Fibroblast of lung (primary cell): ENCODE measurements around the gene CUL3. TPM values are rescaled to one million over a fixed set of nuclear protein-coding genes. Genes with fewer than 3 reads are reported as not detected.

Experiments
- DNase-seq, 2 donors: peaks; one replicate each; pipeline versions ENCODE4 v3.0.0 to v3.0.0-alpha.2; 2010; ENCODE audit warnings: low read depth in 2 of 2
- H2AFZ ChIP-seq: 2 replicates; pipeline ENCODE4 v1.5.1; 2012; ENCODE audit warnings: low read length, control low read depth, inconsistent platforms
- H3K27ac ChIP-seq: 2 replicates; pipeline ENCODE4 v1.5.1; 2011; ENCODE audit warnings: low read length, control low read depth; ENCODE audit not compliant: insufficient read depth
- H3K27me3 ChIP-seq: 2 replicates; pipeline ENCODE4 v1.5.1; 2011; ENCODE audit warnings: mild to moderate bottlenecking, low read length; ENCODE audit not compliant: control insufficient read depth, insufficient read depth
- H3K36me3 ChIP-seq: 2 replicates; pipeline ENCODE4 v1.5.1; 2011; ENCODE audit warnings: low read length; ENCODE audit not compliant: control insufficient read depth, insufficient read depth
- H3K4me1 ChIP-seq: 2 replicates; pipeline ENCODE4 v1.5.1; 2011; ENCODE audit warnings: low read length; ENCODE audit not compliant: control insufficient read depth, insufficient read depth; ENCODE audit errors: extremely low read depth
- H3K4me2 ChIP-seq: 2 replicates; pipeline ENCODE4 v1.5.1; 2011; ENCODE audit warnings: low read length, control low read depth; ENCODE audit not compliant: insufficient read depth; ENCODE audit errors: extremely low read depth
- H3K4me3 ChIP-seq, 4 experiments: fragments of 200-600 bp in 1 of 4; sonication (generic) in 1 of 4; replicated peaks in 1 of 4; 2 replicates each; pipeline ENCODE4 v1.5.1; 2011 to 2016; ENCODE audit warnings: low read length in 4 of 4, low read depth in 3 of 4, mild to moderate bottlenecking in 3 of 4, control low read depth in 2 of 4, inconsistent platforms in 1 of 4, mixed read lengths in 1 of 4; ENCODE audit not compliant: insufficient read depth in 1 of 4; ENCODE audit errors: control extremely low read depth in 1 of 4
- H3K79me2 ChIP-seq: 2 replicates; pipeline ENCODE4 v1.5.1; 2012; ENCODE audit warnings: mild to moderate bottlenecking, low read length, inconsistent platforms; ENCODE audit not compliant: control insufficient read depth, insufficient read depth
- H3K9ac ChIP-seq: 2 replicates; pipeline ENCODE4 v1.5.1; 2011; ENCODE audit warnings: mild to moderate bottlenecking, low read length, control low read depth; ENCODE audit not compliant: insufficient read depth
- H3K9me3 ChIP-seq: 2 replicates; pipeline ENCODE4 v1.5.1; 2012; ENCODE audit warnings: low read depth, low read length; ENCODE audit not compliant: control insufficient read depth, insufficient read depth
- H4K20me1 ChIP-seq: 2 replicates; pipeline ENCODE4 v1.5.1; 2011; ENCODE audit warnings: low read length; ENCODE audit not compliant: control insufficient read depth, insufficient read depth; ENCODE audit errors: extremely low read depth
- EZH2 ChIP-seq: IDR thresholded peaks from 2 replicates; pipeline ENCODE4 v1.5.1; 2012; ENCODE audit warnings: low read length, control low read depth, mild to moderate bottlenecking; ENCODE audit errors: missing control alignments
- polyA plus RNA-seq, 2 donors: library from polyadenylated mRNA; depleted of rRNA in 1 of 2; stranded (reverse) in 1 of 2; unstranded in 1 of 2; fragments of >200 nt; gene quantifications; 2 replicates each; pipeline ENCODE4 v1.2.1, GENCODE V29; 2011 to 2012; ENCODE audit warnings: missing spikeins in 1 of 2
- total RNA-seq: library from RNA; depleted of rRNA; stranded (reverse); fragments of >200 nt; gene quantifications from 2 replicates; pipeline ENCODE4 v1.2.1, GENCODE V29; 2014
- TF ChIP-seq, protein P1 (sequence below), 2 donors: IDR thresholded peaks in 1 of 2; conservative IDR thresholded peaks in 1 of 2; 1 replicate in 1 of 2; 2 replicates in 1 of 2; pipeline ENCODE4 v1.5.1; 2011 to 2012; ENCODE audit warnings: low read length in 2 of 2, control low read depth in 1 of 2, inconsistent platforms in 1 of 2, low read depth in 1 of 2, mild to moderate bottlenecking in 1 of 2

The CUL3 gene
- total and polyA plus RNA-seq, 2 donors (not counting 1 experiment from before 2014, with no cell fraction given), result 65.3 to 69.7 TPM

DNA sequence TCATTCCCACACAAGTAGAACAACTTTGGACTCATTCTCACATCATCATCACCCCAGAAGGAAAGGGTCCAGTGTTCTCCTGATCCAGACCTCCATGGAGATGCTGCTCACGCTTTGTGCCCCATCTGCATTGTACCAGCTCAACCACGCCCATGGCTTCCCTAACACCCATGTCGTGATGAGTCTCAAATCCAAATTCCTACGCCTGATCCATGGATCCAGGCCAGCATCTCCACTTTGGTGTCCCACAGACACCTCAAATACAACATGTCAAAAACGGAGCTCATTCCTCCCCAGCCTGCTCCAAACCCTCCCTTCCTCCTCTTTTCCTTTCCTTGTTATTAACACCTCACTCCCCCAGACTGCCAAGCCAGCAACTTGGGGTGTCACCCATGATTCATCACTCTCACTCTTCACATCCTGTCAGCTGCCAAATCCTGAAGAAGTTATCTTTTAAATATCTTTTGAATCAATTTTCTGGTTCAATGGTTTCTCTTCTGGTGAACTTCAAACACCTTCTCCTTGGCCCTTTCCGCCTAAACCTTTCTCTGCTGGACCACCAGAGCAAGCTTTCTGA lies 153.1 kb downstream of the CUL3 start:
- H3K4me3 ChIP-seq, result no peak overlapping the region
- H3K4me1 ChIP-seq, result no peaks in the 10 kb centered on the region
- no peak overlapping the region for H3K4me2 ChIP-seq
- no peaks in the 10 kb centered on the region for H3K79me2 ChIP-seq
- H3K27me3 ChIP-seq, result peaks cover 3% of the 10 kb centered on the region
- H3K9me3 ChIP-seq, result no peaks in the 10 kb centered on the region
- no peaks in the 10 kb centered on the region for H3K36me3 ChIP-seq
- H4K20me1 ChIP-seq, result no peaks in the 10 kb centered on the region
- H2AFZ ChIP-seq, result no peak overlapping the region
- H3K9ac ChIP-seq, result no peak overlapping the region
- DNase-seq, result no peak
- no peak overlapping the region for H3K27ac ChIP-seq
- TF ChIP-seq EZH2, result no peak
- TF ChIP-seq, protein P1, sequence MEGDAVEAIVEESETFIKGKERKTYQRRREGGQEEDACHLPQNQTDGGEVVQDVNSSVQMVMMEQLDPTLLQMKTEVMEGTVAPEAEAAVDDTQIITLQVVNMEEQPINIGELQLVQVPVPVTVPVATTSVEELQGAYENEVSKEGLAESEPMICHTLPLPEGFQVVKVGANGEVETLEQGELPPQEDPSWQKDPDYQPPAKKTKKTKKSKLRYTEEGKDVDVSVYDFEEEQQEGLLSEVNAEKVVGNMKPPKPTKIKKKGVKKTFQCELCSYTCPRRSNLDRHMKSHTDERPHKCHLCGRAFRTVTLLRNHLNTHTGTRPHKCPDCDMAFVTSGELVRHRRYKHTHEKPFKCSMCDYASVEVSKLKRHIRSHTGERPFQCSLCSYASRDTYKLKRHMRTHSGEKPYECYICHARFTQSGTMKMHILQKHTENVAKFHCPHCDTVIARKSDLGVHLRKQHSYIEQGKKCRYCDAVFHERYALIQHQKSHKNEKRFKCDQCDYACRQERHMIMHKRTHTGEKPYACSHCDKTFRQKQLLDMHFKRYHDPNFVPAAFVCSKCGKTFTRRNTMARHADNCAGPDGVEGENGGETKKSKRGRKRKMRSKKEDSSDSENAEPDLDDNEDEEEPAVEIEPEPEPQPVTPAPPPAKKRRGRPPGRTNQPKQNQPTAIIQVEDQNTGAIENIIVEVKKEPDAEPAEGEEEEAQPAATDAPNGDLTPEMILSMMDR (conservative IDR thresholded peaks at IDR 0.05 in 1 of 2, IDR thresholded peaks at IDR 0.05 in 1 of 2; ENCODE audit: low read depth in 1 of 2, low read length in 2 of 2), result no peak

DNA sequence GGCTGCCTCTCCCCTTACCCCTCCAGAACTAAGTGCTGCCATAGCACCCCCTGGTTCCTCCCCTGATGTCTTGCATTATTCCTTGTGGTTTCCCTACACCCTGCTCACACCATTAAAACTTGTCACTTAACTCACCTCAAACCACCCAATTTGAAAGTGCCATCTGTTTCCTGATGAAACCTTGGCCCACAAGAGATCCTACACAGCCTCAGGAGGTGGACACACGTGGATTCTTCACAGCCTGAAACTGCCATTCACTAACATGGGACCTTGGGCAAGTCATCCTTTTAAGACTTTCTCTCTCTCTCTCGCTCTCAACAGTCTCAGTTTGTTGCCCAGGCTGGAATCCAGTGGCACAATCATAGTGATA lies 155.7 kb downstream of the CUL3 start:
- Histone ChIP-seq H3K36me3 (no peaks in the 10 kb centered on the region), H3K9me3 (no peaks in the 10 kb centered on the region)

DNA sequence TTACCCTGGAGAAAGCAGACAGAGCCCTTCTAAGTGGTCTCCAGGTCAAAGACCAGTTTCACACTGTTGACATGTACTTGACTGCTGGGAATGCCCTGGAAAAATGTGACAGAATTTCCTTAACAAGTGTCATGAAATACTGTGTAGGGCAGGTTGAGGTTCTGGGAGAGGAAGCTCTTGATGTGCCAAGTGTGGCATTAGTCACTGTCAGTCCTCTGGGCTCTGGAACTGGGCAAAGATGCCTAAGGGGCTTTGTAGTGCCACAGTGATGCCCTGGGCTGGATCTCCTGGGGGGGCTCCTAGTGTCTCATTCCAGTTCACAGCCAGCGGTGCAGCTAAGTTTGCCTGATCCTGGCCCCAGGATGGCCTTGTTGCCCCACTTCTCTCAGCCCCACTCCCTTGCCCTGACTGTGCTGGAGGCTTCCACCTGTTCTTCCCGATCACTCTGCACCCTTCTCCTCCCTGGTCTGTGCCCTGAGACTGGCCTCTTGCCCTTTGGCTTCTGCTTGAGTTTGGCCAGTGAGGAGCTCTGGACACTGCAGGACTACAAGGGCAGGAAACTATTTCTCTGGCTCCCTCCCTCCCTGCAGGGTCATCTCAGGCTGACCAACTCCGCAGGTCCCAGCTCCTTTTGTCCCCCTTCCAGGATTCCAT lies 156.2 kb downstream of the CUL3 start:
- H3K4me1 ChIP-seq, result no peaks in the 10 kb centered on the region
- H3K9me3 ChIP-seq, result no peaks in the 10 kb centered on the region
- H3K27me3 ChIP-seq, result no peaks in the 10 kb centered on the region
- H3K4me3 ChIP-seq, result no peak overlapping the region
- TF ChIP-seq, protein P1 (conservative IDR thresholded peaks at IDR 0.05 in 1 of 2, IDR thresholded peaks at IDR 0.05 in 1 of 2; ENCODE audit: low read depth in 1 of 2, low read length in 2 of 2), result no peak
- TF ChIP-seq EZH2, result no peak
- no peak overlapping the region for H3K27ac ChIP-seq
- no peak overlapping the region for H2AFZ ChIP-seq
- no peaks in the 10 kb centered on the region for H3K36me3 ChIP-seq
- no peaks in the 10 kb centered on the region for H3K79me2 ChIP-seq
- H3K9ac ChIP-seq, result no peak overlapping the region
- no peaks in the 10 kb centered on the region for H4K20me1 ChIP-seq
- DNase-seq, result no peak
- no peak overlapping the region for H3K4me2 ChIP-seq

More for the DNA sequence above, 155.7 kb downstream of the CUL3 start:
- Histone ChIP-seq H3K4me2 (no peak overlapping the region), H3K79me2 (no peaks in the 10 kb centered on the region), H3K9ac (no peak overlapping the region), H3K27ac (no peak overlapping the region), H3K4me3 (no peak overlapping the region), H3K4me1 (no peaks in the 10 kb centered on the region), H4K20me1 (no peaks in the 10 kb centered on the region), H2AFZ (no peak overlapping the region), H3K27me3 (no peaks in the 10 kb centered on the region)
- TF ChIP-seq EZH2, result no peak
- TF ChIP-seq, protein P1 (conservative IDR thresholded peaks at IDR 0.05 in 1 of 2, IDR thresholded peaks at IDR 0.05 in 1 of 2; ENCODE audit: low read depth in 1 of 2, low read length in 2 of 2), result no peak
- no peak for DNase-seq
